ENCODE data around the gene RPTOR. TPM values are rescaled to one million over a fixed set of nuclear protein-coding genes. Genes with fewer than 3 reads are reported as not detected.

RPTOR gene
- total and polyA plus RNA-seq, 12 donors = 7.9 to 30.3 (median 25.6) TPM

- Histone ChIP-seq H3K9me3 (no peaks in the 10 kb centered on the region), H3K36me3 (peaks cover 0 to 24% (median 8%) of the 10 kb centered on the region in 9 donors), H3K27me3 (no peaks in the 10 kb centered on the region), H3K4me1 (peaks cover 0 to 19% (median 2%) of the 10 kb centered on the region in 9 donors), H3K27ac (no peak overlapping the region), H3K4me3 (no peak overlapping the region)
- intact Hi-C loops (cut with DNase I) = no loop called here
- DNase-seq (no peak), ATAC-seq (no peak)
- WGBS, 2 donors = 87 to 90% methylated on average over 12 of the region's 12 CpGs
- no peak for TF ChIP-seq CTCF (IDR thresholded peaks at IDR 0.05)
Measured at GRCh38 chr17:80936723-80937122, 392.1 kb downstream of the RPTOR start.

GRCh38 chr17:80937462-80938381 lies 393.1 kb downstream of the RPTOR start:
- Histone ChIP-seq H3K4me1 (peaks cover 5 to 29% (median 12%) of the 10 kb centered on the region in 9 donors), H3K27me3 (no peaks in the 10 kb centered on the region), H3K27ac (peak overlapping the region in 1 of 10 donors; percentile 45), H3K36me3 (peaks cover 0 to 28% (median 8%) of the 10 kb centered on the region in 9 donors), H3K4me3 (no peak overlapping the region), H3K9me3 (no peaks in the 10 kb centered on the region)
- intact Hi-C loops (cut with DNase I) = no loop called here
- TF ChIP-seq CTCF (IDR thresholded peaks at IDR 0.05) = no peak
- DNase-seq (no peak), ATAC-seq (no peak)
- 86 to 87% methylated on average over 28 of the region's 28 CpGs for WGBS, 2 donors

- no peak for DNase-seq
- 86 to 87% methylated on average over 12 of the region's 12 CpGs for WGBS, 2 donors
- peaks cover 0 to 28% (median 8%) of the 10 kb centered on the region in 9 donors for H3K36me3 ChIP-seq
Measured at GRCh38 chr17:80938556-80938955, 393.9 kb downstream of the RPTOR start.

More at GRCh38 chr17:80938556-80938955, 393.9 kb downstream of the RPTOR start:
- intact Hi-C loops (cut with DNase I) = no loop called here
- Histone ChIP-seq H3K27ac (peak overlapping the region in 1 of 10 donors; percentile 45), H3K4me1 (peaks cover 5 to 31% (median 17%) of the 10 kb centered on the region in 9 donors), H3K4me3 (no peak overlapping the region), H3K27me3 (no peaks in the 10 kb centered on the region), H3K9me3 (no peaks in the 10 kb centered on the region)
- no peak for TF ChIP-seq CTCF (IDR thresholded peaks at IDR 0.05)
- ATAC-seq = no peak
